Measurements from ENCODE around the gene CDKL1.

The CDKL1 gene

GRCh38 chr14:50352584-50352983 lies 44.1 kb downstream of the CDKL1 start:
- no peak for TF ChIP-seq CTCF (conservative IDR thresholded peaks at IDR 0.05; ENCODE audit: low read depth, low read length)
- Histone ChIP-seq H3K36me3 (ENCODE audit: insufficient read depth) (no peaks in the 10 kb centered on the region), H2AFZ (ENCODE audit: low read depth) (no peak overlapping the region), H4K20me1 (ENCODE audit: insufficient read depth) (no peaks in the 10 kb centered on the region), H3K79me2 (ENCODE audit: insufficient read depth, low read depth) (no peaks in the 10 kb centered on the region), H3K9ac (no peak overlapping the region), H3K4me3 (IDR thresholded peaks at IDR 0.05; ENCODE audit: insufficient read depth, low read depth, low read length) (no peak overlapping the region), H3K27ac (no peak overlapping the region), H3K4me1 (ENCODE audit: low read depth, poor library complexity, severe bottlenecking) (peaks cover 4% of the 10 kb centered on the region), H3K27me3 (ENCODE audit: insufficient read depth, low read depth) (no peaks in the 10 kb centered on the region), H3K4me2 (no peak overlapping the region)

- Histone ChIP-seq H4K20me1 (ENCODE audit: insufficient read depth) (no peaks in the 10 kb centered on the region), H3K36me3 (ENCODE audit: insufficient read depth) (no peaks in the 10 kb centered on the region), H3K4me1 (ENCODE audit: low read depth, poor library complexity, severe bottlenecking) (peaks cover 9% of the 10 kb centered on the region), H2AFZ (ENCODE audit: low read depth) (no peak overlapping the region), H3K9ac (no peak overlapping the region), H3K27ac (no peak overlapping the region), H3K4me2 (no peak overlapping the region), H3K27me3 (ENCODE audit: insufficient read depth, low read depth) (no peaks in the 10 kb centered on the region), H3K4me3 (IDR thresholded peaks at IDR 0.05; ENCODE audit: insufficient read depth, low read depth, low read length) (no peak overlapping the region), H3K79me2 (ENCODE audit: insufficient read depth, low read depth) (no peaks in the 10 kb centered on the region)
- TF ChIP-seq CTCF (conservative IDR thresholded peaks at IDR 0.05; ENCODE audit: low read depth, low read length), result no peak
Measured at GRCh38 chr14:50350975-50351374, 45.7 kb downstream of the CDKL1 start.

- Histone ChIP-seq H3K27me3 (ENCODE audit: insufficient read depth, low read depth) (no peaks in the 10 kb centered on the region), H3K4me3 (IDR thresholded peaks at IDR 0.05; ENCODE audit: insufficient read depth, low read depth, low read length) (no peak overlapping the region), H3K9ac (no peak overlapping the region), H3K36me3 (ENCODE audit: insufficient read depth) (no peaks in the 10 kb centered on the region), H3K4me1 (ENCODE audit: low read depth, poor library complexity, severe bottlenecking) (peaks cover 9% of the 10 kb centered on the region), H4K20me1 (ENCODE audit: insufficient read depth) (no peaks in the 10 kb centered on the region), H2AFZ (ENCODE audit: low read depth) (no peak overlapping the region), H3K27ac (no peak overlapping the region), H3K4me2 (no peak overlapping the region), H3K79me2 (ENCODE audit: insufficient read depth, low read depth) (no peaks in the 10 kb centered on the region)
- TF ChIP-seq CTCF (conservative IDR thresholded peaks at IDR 0.05; ENCODE audit: low read depth, low read length), result no peak
Measured at GRCh38 chr14:50348933-50349332, 47.7 kb downstream of the CDKL1 start.

GRCh38 chr14:50347521-50347920 lies 49.2 kb downstream of the CDKL1 start:
- no peak overlapping the region for H3K4me3 ChIP-seq (IDR thresholded peaks at IDR 0.05; ENCODE audit: insufficient read depth, low read depth, low read length)
- H2AFZ ChIP-seq (ENCODE audit: low read depth), result no peak overlapping the region
- H3K36me3 ChIP-seq (ENCODE audit: insufficient read depth), result no peaks in the 10 kb centered on the region
- TF ChIP-seq CTCF (conservative IDR thresholded peaks at IDR 0.05; ENCODE audit: low read depth, low read length), result no peak
- no peaks in the 10 kb centered on the region for H3K27me3 ChIP-seq (ENCODE audit: insufficient read depth, low read depth)
- H3K9ac ChIP-seq, result no peak overlapping the region
- H3K4me2 ChIP-seq, result no peak overlapping the region
- H4K20me1 ChIP-seq (ENCODE audit: insufficient read depth), result no peaks in the 10 kb centered on the region
- H3K79me2 ChIP-seq (ENCODE audit: insufficient read depth, low read depth), result no peaks in the 10 kb centered on the region
- H3K4me1 ChIP-seq (ENCODE audit: low read depth, poor library complexity, severe bottlenecking), result peaks cover 17% of the 10 kb centered on the region
- no peak overlapping the region for H3K27ac ChIP-seq

All from KMS-11 (cell line).